ENCODE results near the gene HADHA. TPM values are rescaled to one million over a fixed set of nuclear protein-coding genes. Genes with fewer than 3 reads are reported as not detected.

The HADHA gene
- total RNA-seq, 1 experiment from 2014 or later: 118 TPM

DNA sequence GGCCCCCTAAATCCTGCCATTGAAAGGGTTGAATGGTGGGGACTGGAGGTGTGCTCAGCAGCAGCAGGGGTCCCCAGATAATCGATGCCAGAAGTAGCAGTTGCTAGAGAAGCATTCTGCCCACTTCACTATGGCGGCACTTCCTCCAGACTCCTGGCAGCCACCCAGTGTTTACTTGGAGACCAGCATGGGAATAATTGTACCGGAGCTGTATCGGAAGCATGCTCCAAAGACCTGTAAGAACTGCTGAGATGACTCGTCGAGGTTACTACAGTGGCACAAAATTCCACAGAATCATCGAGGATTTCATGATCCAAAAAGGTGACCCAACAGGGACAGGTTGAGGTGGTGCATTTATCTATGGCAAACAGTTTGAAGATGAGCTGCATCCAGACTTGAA, 82.5 kb downstream of the HADHA start (continued):
- TF ChIP-seq, protein P1, sequence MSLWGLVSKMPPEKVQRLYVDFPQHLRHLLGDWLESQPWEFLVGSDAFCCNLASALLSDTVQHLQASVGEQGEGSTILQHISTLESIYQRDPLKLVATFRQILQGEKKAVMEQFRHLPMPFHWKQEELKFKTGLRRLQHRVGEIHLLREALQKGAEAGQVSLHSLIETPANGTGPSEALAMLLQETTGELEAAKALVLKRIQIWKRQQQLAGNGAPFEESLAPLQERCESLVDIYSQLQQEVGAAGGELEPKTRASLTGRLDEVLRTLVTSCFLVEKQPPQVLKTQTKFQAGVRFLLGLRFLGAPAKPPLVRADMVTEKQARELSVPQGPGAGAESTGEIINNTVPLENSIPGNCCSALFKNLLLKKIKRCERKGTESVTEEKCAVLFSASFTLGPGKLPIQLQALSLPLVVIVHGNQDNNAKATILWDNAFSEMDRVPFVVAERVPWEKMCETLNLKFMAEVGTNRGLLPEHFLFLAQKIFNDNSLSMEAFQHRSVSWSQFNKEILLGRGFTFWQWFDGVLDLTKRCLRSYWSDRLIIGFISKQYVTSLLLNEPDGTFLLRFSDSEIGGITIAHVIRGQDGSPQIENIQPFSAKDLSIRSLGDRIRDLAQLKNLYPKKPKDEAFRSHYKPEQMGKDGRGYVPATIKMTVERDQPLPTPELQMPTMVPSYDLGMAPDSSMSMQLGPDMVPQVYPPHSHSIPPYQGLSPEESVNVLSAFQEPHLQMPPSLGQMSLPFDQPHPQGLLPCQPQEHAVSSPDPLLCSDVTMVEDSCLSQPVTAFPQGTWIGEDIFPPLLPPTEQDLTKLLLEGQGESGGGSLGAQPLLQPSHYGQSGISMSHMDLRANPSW (CRISPR knock-in tag; conservative IDR thresholded peaks at IDR 0.05; ENCODE audit: low read depth): no peak
- TF ChIP-seq SOX15 (CRISPR knock-in tag; IDR thresholded peaks at IDR 0.05): no peak
- TF ChIP-seq ZNF219 (CRISPR knock-in tag; IDR thresholded peaks at IDR 0.05; ENCODE audit: borderline replicate concordance): no peak
- TF ChIP-seq ZBTB21 (CRISPR knock-in tag; IDR thresholded peaks at IDR 0.05; ENCODE audit: borderline replicate concordance): no peak
- no peak for TF ChIP-seq FOXP1 (CRISPR knock-in tag; IDR thresholded peaks at IDR 0.05; ENCODE audit: borderline replicate concordance)

DNA sequence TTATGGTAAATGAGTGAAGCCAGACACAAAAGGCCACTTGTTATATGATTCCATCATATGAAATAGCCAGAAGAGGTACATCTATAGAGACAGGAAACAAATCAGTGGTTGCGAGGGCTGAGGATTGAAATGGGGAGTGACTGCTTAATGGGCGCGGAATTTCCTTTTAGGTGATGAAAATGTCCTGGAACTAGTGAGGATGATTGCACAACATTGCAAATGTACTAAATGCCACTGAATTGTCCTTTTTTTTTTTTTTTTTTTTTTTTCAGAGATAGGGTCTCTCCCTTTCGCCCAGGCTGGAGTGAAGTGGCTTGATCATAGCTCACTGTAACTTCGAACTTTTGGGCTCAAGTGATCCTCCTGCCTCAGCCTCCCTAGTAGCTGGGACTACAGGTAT, 86.9 kb downstream of the HADHA start:
- DNase-seq (ENCODE audit: low spot score): no peak
- POLR2A ChIA-PET: interaction anchor here (0.6 kb wide), 1 partner anchor 69 kb away, joined by 3 read pairs; no protein-coding TSS in a partner anchor

DNA sequence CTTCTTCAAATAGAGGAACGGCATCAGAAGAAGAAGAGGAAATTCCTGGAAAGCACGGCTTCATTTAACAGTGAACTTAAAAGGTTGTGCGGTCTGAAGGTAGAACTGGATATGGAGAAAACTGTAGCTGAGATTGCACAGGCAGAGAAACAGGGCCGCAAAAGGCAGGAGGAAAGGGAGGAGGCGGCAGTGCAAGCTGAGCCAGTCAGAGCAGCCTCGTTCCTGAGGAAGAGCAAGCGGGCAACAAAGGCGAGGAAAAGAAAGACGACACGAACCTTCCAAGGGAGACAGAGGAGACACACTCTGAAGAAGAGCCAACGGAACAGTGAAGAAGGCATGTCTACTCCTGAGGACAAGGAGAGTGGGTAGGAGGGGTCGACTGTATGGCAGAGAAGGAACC, 94.2 kb downstream of the HADHA start:
- H3K36me3 Mint-ChIP-seq: no peaks in the 10 kb centered on the region
- no peaks in the 10 kb centered on the region; the same call in 1 of the 2 replicates for H3K27me3 Mint-ChIP-seq (ENCODE audit: low read depth)
- H3K9me3 Mint-ChIP-seq: peaks cover 14% of the 10 kb centered on the region
- H3K4me1 Mint-ChIP-seq: no peaks in the 10 kb centered on the region
- no peak overlapping the region for H3K4me3 Mint-ChIP-seq
- CTCF ChIA-PET: interaction anchor here (1.6 kb wide), 1 partner anchor 62 kb away, joined by 5 read pairs; no protein-coding TSS in a partner anchor
- no peak for ATAC-seq
- no peak for DNase-seq (ENCODE audit: low spot score)
- no peak overlapping the region for H3K27ac Mint-ChIP-seq
- POLR2A ChIA-PET: interaction anchor here (0.6 to 0.7 kb wide), 2 partner anchors 30 to 811 kb away, joined by 3 to 4 read pairs; no protein-coding TSS in a partner anchor
- TF ChIP-seq SP1 (CRISPR knock-in tag; conservative IDR thresholded peaks at IDR 0.05): no peak
- TF ChIP-seq, protein P2, sequence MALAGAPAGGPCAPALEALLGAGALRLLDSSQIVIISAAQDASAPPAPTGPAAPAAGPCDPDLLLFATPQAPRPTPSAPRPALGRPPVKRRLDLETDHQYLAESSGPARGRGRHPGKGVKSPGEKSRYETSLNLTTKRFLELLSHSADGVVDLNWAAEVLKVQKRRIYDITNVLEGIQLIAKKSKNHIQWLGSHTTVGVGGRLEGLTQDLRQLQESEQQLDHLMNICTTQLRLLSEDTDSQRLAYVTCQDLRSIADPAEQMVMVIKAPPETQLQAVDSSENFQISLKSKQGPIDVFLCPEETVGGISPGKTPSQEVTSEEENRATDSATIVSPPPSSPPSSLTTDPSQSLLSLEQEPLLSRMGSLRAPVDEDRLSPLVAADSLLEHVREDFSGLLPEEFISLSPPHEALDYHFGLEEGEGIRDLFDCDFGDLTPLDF (CRISPR knock-in tag; IDR thresholded peaks at IDR 0.05): no peak
- no peak for TF ChIP-seq CBFB (CRISPR knock-in tag; IDR thresholded peaks at IDR 0.05; ENCODE audit: low read depth)
- TF ChIP-seq, protein P3, sequence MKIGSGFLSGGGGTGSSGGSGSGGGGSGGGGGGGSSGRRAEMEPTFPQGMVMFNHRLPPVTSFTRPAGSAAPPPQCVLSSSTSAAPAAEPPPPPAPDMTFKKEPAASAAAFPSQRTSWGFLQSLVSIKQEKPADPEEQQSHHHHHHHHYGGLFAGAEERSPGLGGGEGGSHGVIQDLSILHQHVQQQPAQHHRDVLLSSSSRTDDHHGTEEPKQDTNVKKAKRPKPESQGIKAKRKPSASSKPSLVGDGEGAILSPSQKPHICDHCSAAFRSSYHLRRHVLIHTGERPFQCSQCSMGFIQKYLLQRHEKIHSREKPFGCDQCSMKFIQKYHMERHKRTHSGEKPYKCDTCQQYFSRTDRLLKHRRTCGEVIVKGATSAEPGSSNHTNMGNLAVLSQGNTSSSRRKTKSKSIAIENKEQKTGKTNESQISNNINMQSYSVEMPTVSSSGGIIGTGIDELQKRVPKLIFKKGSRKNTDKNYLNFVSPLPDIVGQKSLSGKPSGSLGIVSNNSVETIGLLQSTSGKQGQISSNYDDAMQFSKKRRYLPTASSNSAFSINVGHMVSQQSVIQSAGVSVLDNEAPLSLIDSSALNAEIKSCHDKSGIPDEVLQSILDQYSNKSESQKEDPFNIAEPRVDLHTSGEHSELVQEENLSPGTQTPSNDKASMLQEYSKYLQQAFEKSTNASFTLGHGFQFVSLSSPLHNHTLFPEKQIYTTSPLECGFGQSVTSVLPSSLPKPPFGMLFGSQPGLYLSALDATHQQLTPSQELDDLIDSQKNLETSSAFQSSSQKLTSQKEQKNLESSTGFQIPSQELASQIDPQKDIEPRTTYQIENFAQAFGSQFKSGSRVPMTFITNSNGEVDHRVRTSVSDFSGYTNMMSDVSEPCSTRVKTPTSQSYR (CRISPR knock-in tag; IDR thresholded peaks at IDR 0.05): no peak
- TF ChIP-seq, protein P4, sequence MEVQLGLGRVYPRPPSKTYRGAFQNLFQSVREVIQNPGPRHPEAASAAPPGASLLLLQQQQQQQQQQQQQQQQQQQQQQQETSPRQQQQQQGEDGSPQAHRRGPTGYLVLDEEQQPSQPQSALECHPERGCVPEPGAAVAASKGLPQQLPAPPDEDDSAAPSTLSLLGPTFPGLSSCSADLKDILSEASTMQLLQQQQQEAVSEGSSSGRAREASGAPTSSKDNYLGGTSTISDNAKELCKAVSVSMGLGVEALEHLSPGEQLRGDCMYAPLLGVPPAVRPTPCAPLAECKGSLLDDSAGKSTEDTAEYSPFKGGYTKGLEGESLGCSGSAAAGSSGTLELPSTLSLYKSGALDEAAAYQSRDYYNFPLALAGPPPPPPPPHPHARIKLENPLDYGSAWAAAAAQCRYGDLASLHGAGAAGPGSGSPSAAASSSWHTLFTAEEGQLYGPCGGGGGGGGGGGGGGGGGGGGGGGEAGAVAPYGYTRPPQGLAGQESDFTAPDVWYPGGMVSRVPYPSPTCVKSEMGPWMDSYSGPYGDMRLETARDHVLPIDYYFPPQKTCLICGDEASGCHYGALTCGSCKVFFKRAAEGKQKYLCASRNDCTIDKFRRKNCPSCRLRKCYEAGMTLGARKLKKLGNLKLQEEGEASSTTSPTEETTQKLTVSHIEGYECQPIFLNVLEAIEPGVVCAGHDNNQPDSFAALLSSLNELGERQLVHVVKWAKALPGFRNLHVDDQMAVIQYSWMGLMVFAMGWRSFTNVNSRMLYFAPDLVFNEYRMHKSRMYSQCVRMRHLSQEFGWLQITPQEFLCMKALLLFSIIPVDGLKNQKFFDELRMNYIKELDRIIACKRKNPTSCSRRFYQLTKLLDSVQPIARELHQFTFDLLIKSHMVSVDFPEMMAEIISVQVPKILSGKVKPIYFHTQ (CRISPR knock-in tag; IDR thresholded peaks at IDR 0.05): no peak
- TF ChIP-seq, protein P5, sequence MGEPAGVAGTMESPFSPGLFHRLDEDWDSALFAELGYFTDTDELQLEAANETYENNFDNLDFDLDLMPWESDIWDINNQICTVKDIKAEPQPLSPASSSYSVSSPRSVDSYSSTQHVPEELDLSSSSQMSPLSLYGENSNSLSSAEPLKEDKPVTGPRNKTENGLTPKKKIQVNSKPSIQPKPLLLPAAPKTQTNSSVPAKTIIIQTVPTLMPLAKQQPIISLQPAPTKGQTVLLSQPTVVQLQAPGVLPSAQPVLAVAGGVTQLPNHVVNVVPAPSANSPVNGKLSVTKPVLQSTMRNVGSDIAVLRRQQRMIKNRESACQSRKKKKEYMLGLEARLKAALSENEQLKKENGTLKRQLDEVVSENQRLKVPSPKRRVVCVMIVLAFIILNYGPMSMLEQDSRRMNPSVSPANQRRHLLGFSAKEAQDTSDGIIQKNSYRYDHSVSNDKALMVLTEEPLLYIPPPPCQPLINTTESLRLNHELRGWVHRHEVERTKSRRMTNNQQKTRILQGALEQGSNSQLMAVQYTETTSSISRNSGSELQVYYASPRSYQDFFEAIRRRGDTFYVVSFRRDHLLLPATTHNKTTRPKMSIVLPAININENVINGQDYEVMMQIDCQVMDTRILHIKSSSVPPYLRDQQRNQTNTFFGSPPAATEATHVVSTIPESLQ (CRISPR knock-in tag; IDR thresholded peaks at IDR 0.05): no peak

More for the DNA sequence above, 86.9 kb downstream of the HADHA start:
- no peaks in the 10 kb centered on the region for H3K4me1 Mint-ChIP-seq
- TF ChIP-seq ETV6 (CRISPR knock-in tag; IDR thresholded peaks at IDR 0.05): no peak
- TF ChIP-seq, protein P3 (CRISPR knock-in tag; IDR thresholded peaks at IDR 0.05): no peak
- TF ChIP-seq ESRRA (CRISPR knock-in tag; IDR thresholded peaks at IDR 0.05; ENCODE audit: borderline replicate concordance): no peak
- TF ChIP-seq, protein P6, sequence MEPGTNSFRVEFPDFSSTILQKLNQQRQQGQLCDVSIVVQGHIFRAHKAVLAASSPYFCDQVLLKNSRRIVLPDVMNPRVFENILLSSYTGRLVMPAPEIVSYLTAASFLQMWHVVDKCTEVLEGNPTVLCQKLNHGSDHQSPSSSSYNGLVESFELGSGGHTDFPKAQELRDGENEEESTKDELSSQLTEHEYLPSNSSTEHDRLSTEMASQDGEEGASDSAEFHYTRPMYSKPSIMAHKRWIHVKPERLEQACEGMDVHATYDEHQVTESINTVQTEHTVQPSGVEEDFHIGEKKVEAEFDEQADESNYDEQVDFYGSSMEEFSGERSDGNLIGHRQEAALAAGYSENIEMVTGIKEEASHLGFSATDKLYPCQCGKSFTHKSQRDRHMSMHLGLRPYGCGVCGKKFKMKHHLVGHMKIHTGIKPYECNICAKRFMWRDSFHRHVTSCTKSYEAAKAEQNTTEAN (CRISPR knock-in tag; IDR thresholded peaks at IDR 0.05): no peak
- ATAC-seq: no peak
- CTCF ChIA-PET: no interaction called here
- H3K27me3 Mint-ChIP-seq (ENCODE audit: low read depth): no peaks in the 10 kb centered on the region; the same call in 1 of the 2 replicates
- H3K4me3 Mint-ChIP-seq: no peak overlapping the region
- H3K9me3 Mint-ChIP-seq: peaks cover 24% of the 10 kb centered on the region
- no peak overlapping the region for H3K27ac Mint-ChIP-seq
- no peaks in the 10 kb centered on the region for H3K36me3 Mint-ChIP-seq
